ENCODE measurements around the gene MBP. TPM values are rescaled to one million over a fixed set of nuclear protein-coding genes. Genes with fewer than 3 reads are reported as not detected.

MBP gene
- total RNA-seq, 2 experiments from 2014 or later = 13.5 to 28.9 TPM

DNA sequence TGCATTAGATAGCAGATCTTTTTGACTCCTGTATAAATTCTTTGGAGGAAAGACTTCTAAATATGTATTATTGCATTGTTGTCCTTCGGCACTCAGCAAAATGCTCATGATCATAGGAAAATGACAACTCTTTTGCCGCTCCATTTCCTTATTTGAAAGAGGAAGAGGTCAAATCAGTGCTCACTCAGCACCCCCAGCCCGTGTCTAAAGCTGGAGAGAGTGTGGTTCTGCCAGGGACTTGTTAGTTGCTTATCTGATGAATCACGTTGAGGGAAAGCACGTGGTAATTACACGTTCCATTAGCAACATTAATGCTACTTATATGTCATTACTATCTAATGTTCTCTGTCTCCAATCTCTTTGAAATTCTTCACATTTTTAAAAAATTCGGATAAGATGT lies 46.0 kb upstream of the MBP start:
- H3K9me2 ChIP-seq (ENCODE audit: insufficient read depth, low read length) = no peaks in the 10 kb centered on the region
- H3K36me3 ChIP-seq (ENCODE audit: insufficient read depth, low read length) = no peaks in the 10 kb centered on the region
- no TSS peak for BruUV-seq (replicated peaks)
- H4K20me1 ChIP-seq (ENCODE audit: insufficient read depth, low read length) = no peaks in the 10 kb centered on the region
- intact Hi-C loops (cut with micrococcal nuclease; ENCODE audit: unreplicated experiment) = no loop called here
- H2AFZ ChIP-seq (ENCODE audit: low read length) = no peak overlapping the region
- H3K9me3 ChIP-seq (ENCODE audit: low read length) = no peaks in the 10 kb centered on the region
- TF ChIP-seq, protein P1, sequence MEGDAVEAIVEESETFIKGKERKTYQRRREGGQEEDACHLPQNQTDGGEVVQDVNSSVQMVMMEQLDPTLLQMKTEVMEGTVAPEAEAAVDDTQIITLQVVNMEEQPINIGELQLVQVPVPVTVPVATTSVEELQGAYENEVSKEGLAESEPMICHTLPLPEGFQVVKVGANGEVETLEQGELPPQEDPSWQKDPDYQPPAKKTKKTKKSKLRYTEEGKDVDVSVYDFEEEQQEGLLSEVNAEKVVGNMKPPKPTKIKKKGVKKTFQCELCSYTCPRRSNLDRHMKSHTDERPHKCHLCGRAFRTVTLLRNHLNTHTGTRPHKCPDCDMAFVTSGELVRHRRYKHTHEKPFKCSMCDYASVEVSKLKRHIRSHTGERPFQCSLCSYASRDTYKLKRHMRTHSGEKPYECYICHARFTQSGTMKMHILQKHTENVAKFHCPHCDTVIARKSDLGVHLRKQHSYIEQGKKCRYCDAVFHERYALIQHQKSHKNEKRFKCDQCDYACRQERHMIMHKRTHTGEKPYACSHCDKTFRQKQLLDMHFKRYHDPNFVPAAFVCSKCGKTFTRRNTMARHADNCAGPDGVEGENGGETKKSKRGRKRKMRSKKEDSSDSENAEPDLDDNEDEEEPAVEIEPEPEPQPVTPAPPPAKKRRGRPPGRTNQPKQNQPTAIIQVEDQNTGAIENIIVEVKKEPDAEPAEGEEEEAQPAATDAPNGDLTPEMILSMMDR (conservative IDR thresholded peaks at IDR 0.05; ENCODE audit: low read length) = no peak
- no peak for TF ChIP-seq EZH2phosphoT487 (IDR thresholded peaks at IDR 0.05; ENCODE audit: borderline replicate concordance, low read depth, low read length)
- H3K4me3 ChIP-seq (ENCODE audit: low read depth, low read length, poor library complexity, severe bottlenecking) = no peak overlapping the region
- CTCF ChIA-PET (ENCODE audit: unreplicated experiment) = no interaction called here
- H3K79me2 ChIP-seq (ENCODE audit: insufficient read depth, low read depth, low read length) = no peaks in the 10 kb centered on the region
- no peak for DNase-seq (ENCODE audit: low spot score)
- POLR2A ChIA-PET = no interaction called here
- H3K4me2 ChIP-seq (ENCODE audit: low read length) = no peak overlapping the region
- H3K4me1 ChIP-seq (ENCODE audit: insufficient read depth, low read length, poor library complexity, severe bottlenecking) = no peaks in the 10 kb centered on the region
- no peak overlapping the region for H3K27ac ChIP-seq (ENCODE audit: low read depth, low read length, poor library complexity, severe bottlenecking)

DNA sequence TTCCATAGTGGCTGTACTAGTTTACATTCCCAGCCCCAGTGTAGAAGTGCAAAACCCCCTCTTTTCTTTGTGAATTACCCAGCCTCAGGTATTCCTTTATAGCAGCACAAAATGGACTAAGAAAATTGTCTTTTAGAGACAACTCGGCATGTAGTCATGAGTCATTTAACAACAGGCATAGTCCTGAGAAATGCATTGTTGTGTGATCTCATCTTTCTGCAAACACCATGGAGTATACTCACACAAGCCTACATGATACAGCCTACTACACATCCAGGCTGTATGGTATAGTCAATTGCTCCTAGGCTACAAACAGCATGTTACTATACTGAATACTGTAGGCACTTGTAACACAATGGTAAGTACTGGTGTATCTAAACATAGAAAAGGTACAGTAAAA lies 44.4 kb upstream of the MBP start:
- ChIA-PET POLR2A (no interaction called here), CTCF (ENCODE audit: unreplicated experiment) (no interaction called here)
- Histone ChIP-seq H3K36me3 (ENCODE audit: insufficient read depth, low read length) (no peaks in the 10 kb centered on the region), H3K9me2 (ENCODE audit: insufficient read depth, low read length) (no peaks in the 10 kb centered on the region), H3K4me3 (ENCODE audit: low read depth, low read length, poor library complexity, severe bottlenecking) (no peak overlapping the region), H2AFZ (ENCODE audit: low read length) (no peak overlapping the region), H3K4me1 (ENCODE audit: insufficient read depth, low read length, poor library complexity, severe bottlenecking) (no peaks in the 10 kb centered on the region), H3K79me2 (ENCODE audit: insufficient read depth, low read depth, low read length) (no peaks in the 10 kb centered on the region), H4K20me1 (ENCODE audit: insufficient read depth, low read length) (no peaks in the 10 kb centered on the region), H3K4me2 (ENCODE audit: low read length) (no peak overlapping the region), H3K9me3 (ENCODE audit: low read length) (no peaks in the 10 kb centered on the region), H3K27ac (ENCODE audit: low read depth, low read length, poor library complexity, severe bottlenecking) (no peak overlapping the region)
- no TSS peak for BruUV-seq (replicated peaks)
- DNase-seq (ENCODE audit: low spot score) = no peak
- TF ChIP-seq EZH2phosphoT487 (IDR thresholded peaks at IDR 0.05; ENCODE audit: borderline replicate concordance, low read depth, low read length) = no peak
- TF ChIP-seq, protein P1 (conservative IDR thresholded peaks at IDR 0.05; ENCODE audit: low read length) = no peak
- intact Hi-C loops (cut with micrococcal nuclease; ENCODE audit: unreplicated experiment) = no loop called here

DNA sequence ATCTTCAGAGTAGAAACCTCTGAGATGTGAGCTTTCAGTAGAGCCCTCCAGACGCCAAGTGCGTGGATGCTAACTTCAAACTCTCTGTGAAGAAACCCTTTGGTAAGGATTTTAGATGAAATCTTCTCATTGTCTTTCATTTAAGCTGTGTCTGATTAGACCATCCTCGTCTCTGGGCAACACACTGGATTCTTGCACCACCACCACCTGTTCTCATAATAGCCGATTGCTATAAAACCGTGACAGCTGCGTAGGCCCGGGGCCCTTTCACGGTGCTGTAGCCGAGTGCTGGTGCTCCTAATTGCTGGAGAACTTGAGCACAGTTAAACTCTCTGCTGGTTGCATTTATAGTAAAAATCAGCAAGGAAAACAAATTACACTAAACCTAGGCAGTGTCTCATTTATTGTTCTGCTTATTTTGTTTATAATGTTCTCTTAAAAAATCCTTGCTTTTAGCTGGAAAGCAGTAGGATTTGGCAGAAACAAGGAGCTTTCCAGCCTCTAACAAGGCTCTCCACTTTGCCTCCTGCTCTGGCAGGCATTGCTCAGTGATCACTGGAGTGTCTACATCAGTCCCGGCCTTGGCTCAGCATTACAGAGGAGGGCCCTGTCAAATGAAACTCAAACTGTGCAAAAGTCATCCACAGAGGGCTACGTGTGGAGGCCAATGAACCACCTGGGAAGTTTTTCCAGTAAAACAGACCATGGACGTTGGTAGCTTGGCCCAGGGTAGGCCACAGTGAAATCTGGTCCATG lies 40.9 kb upstream of the MBP start:
- H3K9me2 ChIP-seq (ENCODE audit: insufficient read depth, low read length) = no peaks in the 10 kb centered on the region
- H3K9me3 ChIP-seq (ENCODE audit: low read length) = no peaks in the 10 kb centered on the region
- ChIA-PET CTCF (ENCODE audit: unreplicated experiment) (interaction anchor here (0.6 kb wide), 1 partner anchor 90 kb away, joined by 3 read pairs; no protein-coding TSS in a partner anchor), POLR2A (no interaction called here)
- no peaks in the 10 kb centered on the region for H3K79me2 ChIP-seq (ENCODE audit: insufficient read depth, low read depth, low read length)
- no peak overlapping the region for H2AFZ ChIP-seq (ENCODE audit: low read length)
- DNase-seq (ENCODE audit: low spot score) = no peak
- no peak overlapping the region for H3K4me2 ChIP-seq (ENCODE audit: low read length)
- H3K4me1 ChIP-seq (ENCODE audit: insufficient read depth, low read length, poor library complexity, severe bottlenecking) = no peaks in the 10 kb centered on the region
- H3K4me3 ChIP-seq (ENCODE audit: low read depth, low read length, poor library complexity, severe bottlenecking) = no peak overlapping the region
- no peaks in the 10 kb centered on the region for H4K20me1 ChIP-seq (ENCODE audit: insufficient read depth, low read length)
- H3K36me3 ChIP-seq (ENCODE audit: insufficient read depth, low read length) = no peaks in the 10 kb centered on the region
- no TSS peak for BruUV-seq (replicated peaks)
- intact Hi-C loops (cut with micrococcal nuclease; ENCODE audit: unreplicated experiment) = no loop called here
- TF ChIP-seq, protein P1 (conservative IDR thresholded peaks at IDR 0.05; ENCODE audit: low read length) = no peak
- TF ChIP-seq EZH2phosphoT487 (IDR thresholded peaks at IDR 0.05; ENCODE audit: borderline replicate concordance, low read depth, low read length) = no peak
- no peak overlapping the region for H3K27ac ChIP-seq (ENCODE audit: low read depth, low read length, poor library complexity, severe bottlenecking)

Measured in OCI-LY7 (cell line).